Activated T-helper 1 cell treated with anti-CD3 and anti-CD28 coated beads, Interleukin-12 subunit alpha, Interleukin-12 subunit beta, Interleukin-2, Interleukin-4 antibody, amounts not matched to agents 30 ng/mL and 10 ng/mL and 1 ng/mL, durations not matched to agents 14 hours and 24 hours and 36 hours (primary cell): ENCODE measurements around the gene OLFM2. TPM values are rescaled to one million over a fixed set of nuclear protein-coding genes. Genes with fewer than 3 reads are reported as not detected.
"Not testable (repeated sequence)": the region's sequence is repeated elsewhere in the genome, so short reads cannot be mapped to it uniquely, and the experiment has no call there.

Experiments
- DNase-seq: peaks from one replicate; pipeline ENCODE4 v3.0.0; 2021; ENCODE audit warnings: low spot score
- H3K27ac Mint-ChIP-seq: one replicate; pipeline ENCODE4 v1.8.0; 2021; ENCODE audit warnings: mild to moderate bottlenecking, mixed read lengths
- H3K27me3 Mint-ChIP-seq: one replicate; pipeline ENCODE4 v1.8.0; 2022; ENCODE audit warnings: mild to moderate bottlenecking, moderate library complexity, mixed read lengths; ENCODE audit not compliant: insufficient read depth
- H3K36me3 Mint-ChIP-seq: one replicate; pipeline ENCODE4 v1.8.0; 2021; ENCODE audit warnings: low read depth, mixed read lengths
- H3K4me1 Mint-ChIP-seq: one replicate; pipeline ENCODE4 v1.8.0; 2021; ENCODE audit warnings: low read depth, mixed read lengths
- H3K4me3 Mint-ChIP-seq: one replicate; pipeline ENCODE4 v1.8.0; 2021; ENCODE audit warnings: mild to moderate bottlenecking, moderate library complexity, mixed read lengths
- H3K9me3 Mint-ChIP-seq: one replicate; pipeline ENCODE4 v1.8.0; 2021; ENCODE audit warnings: mixed read lengths
- intact Hi-C: fragments of 100-400 bp; cut with micrococcal nuclease; formaldehyde crosslinking; loops from one replicate; pipeline ENCODE4 v1.15.1; 2024
- total RNA-seq: library from RNA; stranded (reverse); gene quantifications from 2 replicates; pipeline ENCODE4 v1.2.3, GENCODE V29; 2022

The OLFM2 gene
- total RNA-seq, 1 donor from 2014 or later, result 1.6 TPM

GRCh38 chr19:9958379-9958821 is 22.1 kb upstream of the OLFM2 start:
- Mint-ChIP-seq H3K9me3 (no peaks in the 10 kb centered on the region), H3K4me3 (no peak overlapping the region), H3K27ac (no peak overlapping the region), H3K4me1 (no peaks in the 10 kb centered on the region), H3K36me3 (no peaks in the 10 kb centered on the region), H3K27me3 (no peaks in the 10 kb centered on the region)
- intact Hi-C loops, result no loop called here
- no peak for DNase-seq

- intact Hi-C loops, result no loop called here
Measured at GRCh38 chr19:9956956-9957355, 20.6 kb upstream of the OLFM2 start.

GRCh38 chr19:9953802-9954542 is 17.7 kb upstream of the OLFM2 start:
- Mint-ChIP-seq H3K27ac (no peak overlapping the region), H3K4me3 (no peak overlapping the region), H3K9me3 (no peaks in the 10 kb centered on the region), H3K36me3 (no peaks in the 10 kb centered on the region), H3K4me1 (no peaks in the 10 kb centered on the region), H3K27me3 (peaks cover 2% of the 10 kb centered on the region)
- no peak for DNase-seq
- intact Hi-C loops, result no loop called here

More at GRCh38 chr19:9956956-9957355, 20.6 kb upstream of the OLFM2 start:
- Mint-ChIP-seq H3K4me1 (no peaks in the 10 kb centered on the region), H3K4me3 (no peak overlapping the region), H3K36me3 (no peaks in the 10 kb centered on the region), H3K27me3 (peaks cover 2% of the 10 kb centered on the region), H3K9me3 (no peaks in the 10 kb centered on the region), H3K27ac (no peak overlapping the region)
- DNase-seq, result no peak

GRCh38 chr19:9952276-9952675 is 16.0 kb upstream of the OLFM2 start:
- DNase-seq, result no peak

GRCh38 chr19:9947441-9947840 is 11.1 kb upstream of the OLFM2 start:
- peaks cover under 1% of the 10 kb centered on the region for H3K27me3 Mint-ChIP-seq
- no peak overlapping the region for H3K4me3 Mint-ChIP-seq
- no peaks in the 10 kb centered on the region for H3K4me1 Mint-ChIP-seq
- intact Hi-C loops, result no loop called here
- no peaks in the 10 kb centered on the region for H3K36me3 Mint-ChIP-seq
- no peak overlapping the region for H3K27ac Mint-ChIP-seq
- no peak for DNase-seq
- no peaks in the 10 kb centered on the region for H3K9me3 Mint-ChIP-seq

More at GRCh38 chr19:9952276-9952675, 16.0 kb upstream of the OLFM2 start:
- no peak overlapping the region for H3K4me3 Mint-ChIP-seq
- no peak overlapping the region for H3K27ac Mint-ChIP-seq
- intact Hi-C loops, result no loop called here
- H3K36me3 Mint-ChIP-seq, result no peaks in the 10 kb centered on the region
- no peaks in the 10 kb centered on the region for H3K4me1 Mint-ChIP-seq
- H3K9me3 Mint-ChIP-seq, result no peaks in the 10 kb centered on the region
- peaks cover 2% of the 10 kb centered on the region for H3K27me3 Mint-ChIP-seq

GRCh38 chr19:9946528-9947125 is 10.3 kb upstream of the OLFM2 start:
- DNase-seq, H3K4me3 Mint-ChIP-seq, H3K27me3 Mint-ChIP-seq, H3K27ac Mint-ChIP-seq, intact Hi-C loops, H3K9me3 Mint-ChIP-seq, H3K36me3 Mint-ChIP-seq, H3K4me1 Mint-ChIP-seq: not testable (repeated sequence)

- H3K27me3 Mint-ChIP-seq, result peaks cover 6% of the 10 kb centered on the region
- DNase-seq, result no peak
- intact Hi-C loops, result no loop called here
- H3K9me3 Mint-ChIP-seq, result peaks cover 3% of the 10 kb centered on the region
- no peaks in the 10 kb centered on the region for H3K4me1 Mint-ChIP-seq
- H3K36me3 Mint-ChIP-seq, result no peaks in the 10 kb centered on the region
- H3K4me3 Mint-ChIP-seq, result no peak overlapping the region
- no peak overlapping the region for H3K27ac Mint-ChIP-seq
Measured at GRCh38 chr19:9945319-9945966, 9.1 kb upstream of the OLFM2 start.

- DNase-seq, result no peak
- Mint-ChIP-seq H3K36me3 (no peaks in the 10 kb centered on the region), H3K4me3 (no peak overlapping the region), H3K9me3 (peaks cover 3% of the 10 kb centered on the region), H3K27me3 (peaks cover 9% of the 10 kb centered on the region), H3K27ac (no peak overlapping the region), H3K4me1 (no peaks in the 10 kb centered on the region)
- intact Hi-C loops, result no loop called here
Measured at GRCh38 chr19:9943744-9944143, 7.4 kb upstream of the OLFM2 start.

GRCh38 chr19:9941671-9942070 is 5.4 kb upstream of the OLFM2 start:
- Mint-ChIP-seq H3K36me3 (no peaks in the 10 kb centered on the region), H3K27ac (no peak overlapping the region)
- intact Hi-C loops, result no loop called here

GRCh38 chr19:9941231-9941630 is 4.9 kb upstream of the OLFM2 start:
- Mint-ChIP-seq H3K36me3 (no peaks in the 10 kb centered on the region), H3K4me1 (peaks cover 5% of the 10 kb centered on the region), H3K27me3 (peaks cover 23% of the 10 kb centered on the region), H3K27ac (no peak overlapping the region), H3K9me3 (peaks cover 3% of the 10 kb centered on the region), H3K4me3 (no peak overlapping the region)
- intact Hi-C loops, result no loop called here
- DNase-seq, result no peak

More at GRCh38 chr19:9941671-9942070, 5.4 kb upstream of the OLFM2 start:
- peaks cover 5% of the 10 kb centered on the region for H3K4me1 Mint-ChIP-seq
- no peak overlapping the region for H3K4me3 Mint-ChIP-seq
- peaks cover 22% of the 10 kb centered on the region for H3K27me3 Mint-ChIP-seq
- DNase-seq, result no peak
- H3K9me3 Mint-ChIP-seq, result peaks cover 3% of the 10 kb centered on the region

GRCh38 chr19:9940778-9941177 is 4.5 kb upstream of the OLFM2 start:
- H3K9me3 Mint-ChIP-seq, result peaks cover 3% of the 10 kb centered on the region
- DNase-seq, result no peak
- no peak overlapping the region for H3K27ac Mint-ChIP-seq
- H3K4me1 Mint-ChIP-seq, result peaks cover 5% of the 10 kb centered on the region
- intact Hi-C loops, result no loop called here
- H3K4me3 Mint-ChIP-seq, result no peak overlapping the region
- H3K27me3 Mint-ChIP-seq, result peaks cover 24% of the 10 kb centered on the region
- no peaks in the 10 kb centered on the region for H3K36me3 Mint-ChIP-seq

GRCh38 chr19:9939301-9939913 is 3.1 kb upstream of the OLFM2 start:
- H3K4me1 Mint-ChIP-seq, result peaks cover 19% of the 10 kb centered on the region
- intact Hi-C loops, result no loop called here
- H3K27me3 Mint-ChIP-seq, result peaks cover 38% of the 10 kb centered on the region

GRCh38 chr19:9937001-9937411 is 691 bp upstream of the OLFM2 start:
- DNase-seq, result no peak
- peaks cover 55% of the 10 kb centered on the region for H3K27me3 Mint-ChIP-seq
- H3K4me1 Mint-ChIP-seq, result peaks cover 21% of the 10 kb centered on the region
- no peak overlapping the region for H3K27ac Mint-ChIP-seq
- peak overlapping the region; percentile 29 for H3K4me3 Mint-ChIP-seq
- intact Hi-C loops, result no loop called here
- no peaks in the 10 kb centered on the region for H3K9me3 Mint-ChIP-seq
- no peaks in the 10 kb centered on the region for H3K36me3 Mint-ChIP-seq

More at GRCh38 chr19:9939301-9939913, 3.1 kb upstream of the OLFM2 start:
- Mint-ChIP-seq H3K9me3 (peaks cover 3% of the 10 kb centered on the region), H3K4me3 (no peak overlapping the region), H3K27ac (no peak overlapping the region), H3K36me3 (no peaks in the 10 kb centered on the region)
- no peak for DNase-seq
